Measurements from ENCODE around the gene PHF11. TPM values are rescaled to one million over a fixed set of nuclear protein-coding genes. Genes with fewer than 3 reads are reported as not detected.

PHF11 gene
- total and polyA plus RNA-seq, 2 experiments from 2014 or later, result 7.4 to 13.5 TPM

DNA sequence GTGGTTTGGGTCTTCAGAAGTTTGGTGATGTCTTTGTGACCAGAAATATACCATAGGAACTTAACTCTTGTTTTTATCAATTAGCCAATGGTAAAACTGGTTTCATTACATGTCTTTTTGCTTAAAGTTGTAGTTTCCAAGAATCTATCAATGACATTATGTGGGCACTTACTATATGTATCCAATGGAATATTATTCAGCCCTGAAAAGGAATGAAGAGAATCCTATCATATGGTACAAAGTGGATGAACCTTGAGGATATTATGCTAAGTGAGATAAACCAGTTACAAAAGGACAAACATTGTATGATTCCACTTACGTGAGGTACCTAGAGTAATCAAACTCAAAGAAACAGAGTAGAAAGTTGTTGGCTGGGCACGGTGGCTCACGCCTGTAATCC is 63.3 kb downstream of the PHF11 start:
- Histone ChIP-seq H3K4me2 (no peak overlapping the region), H4K20me1 (replicated peaks; ENCODE audit: insufficient read depth) (0 out of 2 replicates have a peak, but pooled peaks cover 3% of the 10 kb centered on the region), H3K79me2 (replicated peaks; ENCODE audit: insufficient read depth) (no peaks in the 10 kb centered on the region), H3K4me3 (no peak overlapping the region), H2AFZ (no peak overlapping the region), H3K27me3 (ENCODE audit: insufficient read depth) (no peaks in the 10 kb centered on the region), H3K4me1 (ENCODE audit: insufficient read depth) (no peaks in the 10 kb centered on the region), H3K27ac (ENCODE audit: low read depth) (no peak overlapping the region), H3K9me2 (ENCODE audit: insufficient read depth) (no peaks in the 10 kb centered on the region), H3K36me3 (ENCODE audit: insufficient read depth) (peaks cover 16% of the 10 kb centered on the region), H3F3A (replicated peaks; ENCODE audit: low read depth) (no peaks in the 10 kb centered on the region)
- H3K4me1 Mint-ChIP-seq, result no peaks in the 10 kb centered on the region
- peaks cover 3% of the 10 kb centered on the region; the same call in 2 of the 3 replicates for H3K9me3 Mint-ChIP-seq
- no peak overlapping the region for H3K4me3 Mint-ChIP-seq
- no peak for DNase-seq (ENCODE audit: low spot score)
- no peak for ATAC-seq
- H3K36me3 Mint-ChIP-seq (ENCODE audit: low read depth), result peaks cover 46% of the 10 kb centered on the region
- no peak for TF ChIP-seq ETS1 (IDR thresholded peaks at IDR 0.05)
- TF ChIP-seq, protein P1, sequence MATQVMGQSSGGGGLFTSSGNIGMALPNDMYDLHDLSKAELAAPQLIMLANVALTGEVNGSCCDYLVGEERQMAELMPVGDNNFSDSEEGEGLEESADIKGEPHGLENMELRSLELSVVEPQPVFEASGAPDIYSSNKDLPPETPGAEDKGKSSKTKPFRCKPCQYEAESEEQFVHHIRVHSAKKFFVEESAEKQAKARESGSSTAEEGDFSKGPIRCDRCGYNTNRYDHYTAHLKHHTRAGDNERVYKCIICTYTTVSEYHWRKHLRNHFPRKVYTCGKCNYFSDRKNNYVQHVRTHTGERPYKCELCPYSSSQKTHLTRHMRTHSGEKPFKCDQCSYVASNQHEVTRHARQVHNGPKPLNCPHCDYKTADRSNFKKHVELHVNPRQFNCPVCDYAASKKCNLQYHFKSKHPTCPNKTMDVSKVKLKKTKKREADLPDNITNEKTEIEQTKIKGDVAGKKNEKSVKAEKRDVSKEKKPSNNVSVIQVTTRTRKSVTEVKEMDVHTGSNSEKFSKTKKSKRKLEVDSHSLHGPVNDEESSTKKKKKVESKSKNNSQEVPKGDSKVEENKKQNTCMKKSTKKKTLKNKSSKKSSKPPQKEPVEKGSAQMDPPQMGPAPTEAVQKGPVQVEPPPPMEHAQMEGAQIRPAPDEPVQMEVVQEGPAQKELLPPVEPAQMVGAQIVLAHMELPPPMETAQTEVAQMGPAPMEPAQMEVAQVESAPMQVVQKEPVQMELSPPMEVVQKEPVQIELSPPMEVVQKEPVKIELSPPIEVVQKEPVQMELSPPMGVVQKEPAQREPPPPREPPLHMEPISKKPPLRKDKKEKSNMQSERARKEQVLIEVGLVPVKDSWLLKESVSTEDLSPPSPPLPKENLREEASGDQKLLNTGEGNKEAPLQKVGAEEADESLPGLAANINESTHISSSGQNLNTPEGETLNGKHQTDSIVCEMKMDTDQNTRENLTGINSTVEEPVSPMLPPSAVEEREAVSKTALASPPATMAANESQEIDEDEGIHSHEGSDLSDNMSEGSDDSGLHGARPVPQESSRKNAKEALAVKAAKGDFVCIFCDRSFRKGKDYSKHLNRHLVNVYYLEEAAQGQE (IDR thresholded peaks at IDR 0.05; ENCODE audit: unreplicated experiment), result no peak
- no peak for TF ChIP-seq ZNF462 (CRISPR knock-in tag; IDR thresholded peaks at IDR 0.05)
- TF ChIP-seq POLR2AphosphoS5 (IDR thresholded peaks at IDR 0.05; ENCODE audit: low read depth), result no peak
- no peak for TF ChIP-seq NANOG (IDR thresholded peaks at IDR 0.05; ENCODE audit: borderline replicate concordance)
- TF ChIP-seq ZNF331 (CRISPR knock-in tag; IDR thresholded peaks at IDR 0.05; ENCODE audit: low read depth), result no peak
- no peak for TF ChIP-seq JUNB (IDR thresholded peaks at IDR 0.05; ENCODE audit: unreplicated experiment)
- TF ChIP-seq EZH2 (IDR thresholded peaks at IDR 0.05; ENCODE audit: low read depth, unreplicated experiment), result no peak
- no peak for TF ChIP-seq ZNF114 (CRISPR knock-in tag; IDR thresholded peaks at IDR 0.05)
- no peak for TF ChIP-seq EZH2phosphoT487 (IDR thresholded peaks at IDR 0.05; ENCODE audit: unreplicated experiment)
- no peak for TF ChIP-seq CREB1 (CRISPR knock-in tag; IDR thresholded peaks at IDR 0.05; ENCODE audit: low read depth)
- TF ChIP-seq STAT1 (IDR thresholded peaks at IDR 0.05; ENCODE audit: unreplicated experiment), result no peak
- no peak for TF ChIP-seq CTCF (conservative IDR thresholded peaks at IDR 0.05; ENCODE audit: low read depth in 2 of 2)
- no peaks in the 10 kb centered on the region for H3K27me3 Mint-ChIP-seq (ENCODE audit: insufficient read depth, low read depth, poor library complexity)
- H3K27ac Mint-ChIP-seq, result no peak overlapping the region

Data from GM23338 (cell line).